ENCODE measurements around the gene ZNF724.

The ZNF724 gene

GRCh38 chr19:23241419-23241818, 8.8 kb downstream of the ZNF724 start:
- peak; percentile 2 for DNase-seq

- no peak for DNase-seq
Measured at GRCh38 chr19:23222998-23223652, 27.1 kb downstream of the ZNF724 start.

DNA sequence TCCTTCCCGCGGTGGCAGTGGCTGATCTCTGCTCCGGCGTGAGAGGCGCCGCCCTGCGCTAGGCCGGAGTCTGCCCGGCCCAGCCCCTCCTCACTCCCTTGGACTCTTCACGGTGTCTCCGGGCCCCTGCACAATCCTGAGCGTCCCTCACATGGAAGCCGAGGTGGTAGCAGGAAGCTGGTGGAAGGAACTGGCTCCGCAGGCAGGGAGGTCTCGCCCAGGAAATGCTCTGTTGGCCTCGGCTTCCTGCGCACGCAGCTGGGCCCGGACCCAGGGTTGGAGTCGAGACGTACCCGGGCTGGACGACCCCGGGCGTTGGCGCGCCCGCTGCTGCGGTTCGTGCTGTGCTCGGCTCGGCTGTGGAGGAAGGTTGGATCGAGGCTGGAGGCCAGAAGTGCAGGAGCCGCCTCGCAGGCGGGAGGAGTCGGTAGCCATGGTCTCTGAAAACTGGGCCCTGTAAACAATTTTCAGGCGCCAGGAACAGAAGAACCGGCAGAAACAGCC, 46.3 kb downstream of the ZNF724 start:
- DNase-seq = no peak

- no peak for DNase-seq
Measured at GRCh38 chr19:23190341-23190740, 59.9 kb downstream of the ZNF724 start.

DNA sequence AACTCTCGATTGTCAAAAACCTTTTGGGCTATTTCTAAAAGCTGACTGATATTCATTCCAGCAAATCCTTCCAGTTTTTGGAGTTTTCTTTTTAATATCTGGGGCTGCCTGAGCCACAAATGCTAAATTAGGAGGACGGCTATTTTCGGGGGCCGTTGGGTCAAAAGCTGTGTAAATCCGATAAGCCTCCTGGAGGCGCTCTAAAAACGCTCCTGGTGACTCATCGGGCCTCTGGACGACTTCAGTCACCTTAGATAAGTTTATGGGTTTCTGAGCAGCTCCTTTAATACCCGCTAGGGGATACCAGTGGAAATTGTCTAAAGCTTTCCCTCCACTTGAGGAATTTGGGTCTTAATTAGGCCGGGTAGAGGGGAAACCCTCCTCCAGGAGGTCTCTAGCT, 66.9 kb downstream of the ZNF724 start:
- no peak for DNase-seq
